ENCODE data around the gene FUT6. TPM values are rescaled to one million over a fixed set of nuclear protein-coding genes. Genes with fewer than 3 reads are reported as not detected.

The FUT6 gene
- total RNA-seq, 1 donor = not detected

DNA sequence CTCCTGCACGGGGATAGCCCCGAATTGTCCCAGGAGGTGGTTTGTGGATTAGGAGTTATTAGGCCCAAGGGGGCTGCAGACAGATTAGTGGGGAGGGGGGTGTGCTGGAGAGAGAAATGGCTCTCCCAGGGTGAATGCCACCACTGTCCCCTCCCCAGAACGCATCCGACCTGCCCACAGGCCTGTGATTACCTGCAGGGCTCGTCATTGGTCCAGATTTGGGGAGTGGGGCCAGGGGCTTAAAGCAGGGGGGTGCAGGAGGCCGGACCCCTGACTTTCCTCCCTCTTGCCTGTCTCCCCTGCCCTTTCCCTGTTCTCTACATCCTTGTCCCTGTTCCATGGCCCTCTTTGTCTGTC lies 33.4 kb downstream of the FUT6 start:
- H3K4me3 ChIP-seq (ENCODE audit: low read depth, low read length) = no peak overlapping the region
- DNase-seq (ENCODE audit: low read depth) = no peak

DNA sequence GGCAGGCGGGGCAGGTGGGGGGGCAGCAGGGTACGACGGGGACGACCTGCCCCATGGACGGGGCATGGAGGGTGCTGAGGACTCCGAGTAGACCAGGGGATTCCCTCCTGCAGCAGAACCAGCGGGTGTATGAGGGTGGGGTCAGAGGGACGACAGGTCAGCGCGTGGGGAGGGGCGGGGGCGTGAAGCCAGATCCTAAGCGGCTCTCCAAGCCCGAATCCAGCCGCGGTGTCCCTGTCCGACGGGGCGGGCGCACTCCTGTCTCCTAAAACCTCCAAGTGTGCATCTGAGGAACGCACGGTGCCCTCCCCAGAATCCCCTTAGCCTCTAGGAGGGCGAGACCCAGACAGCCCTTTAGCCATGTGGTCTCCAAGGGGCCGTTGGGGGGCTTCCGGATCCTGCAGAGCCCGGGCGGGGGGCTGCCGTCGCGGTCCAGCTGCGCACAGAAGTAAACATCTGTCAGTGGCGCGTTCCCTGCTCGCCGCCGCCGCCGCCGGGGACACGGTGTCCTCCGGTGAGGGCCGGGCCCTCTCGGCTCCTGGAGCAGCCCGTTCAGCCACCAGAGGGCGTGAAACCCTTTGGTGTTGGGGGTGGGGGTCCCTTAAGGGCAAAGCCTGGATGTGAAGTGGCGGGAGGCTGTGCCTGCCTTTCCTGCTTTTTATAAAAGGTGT lies 33.9 kb downstream of the FUT6 start:
- TF ChIP-seq CTCF (IDR thresholded peaks at IDR 0.05; ENCODE audit: insufficient read depth, low read depth, low read length) = peak; percentile 76
- peak overlapping the region; percentile 32 for H3K4me3 ChIP-seq (ENCODE audit: low read depth, low read length)
- peak; percentile 56 for DNase-seq (ENCODE audit: low read depth)

More for the DNA sequence above, 33.4 kb downstream of the FUT6 start:
- TF ChIP-seq CTCF (IDR thresholded peaks at IDR 0.05; ENCODE audit: insufficient read depth, low read depth, low read length) = no peak

DNA sequence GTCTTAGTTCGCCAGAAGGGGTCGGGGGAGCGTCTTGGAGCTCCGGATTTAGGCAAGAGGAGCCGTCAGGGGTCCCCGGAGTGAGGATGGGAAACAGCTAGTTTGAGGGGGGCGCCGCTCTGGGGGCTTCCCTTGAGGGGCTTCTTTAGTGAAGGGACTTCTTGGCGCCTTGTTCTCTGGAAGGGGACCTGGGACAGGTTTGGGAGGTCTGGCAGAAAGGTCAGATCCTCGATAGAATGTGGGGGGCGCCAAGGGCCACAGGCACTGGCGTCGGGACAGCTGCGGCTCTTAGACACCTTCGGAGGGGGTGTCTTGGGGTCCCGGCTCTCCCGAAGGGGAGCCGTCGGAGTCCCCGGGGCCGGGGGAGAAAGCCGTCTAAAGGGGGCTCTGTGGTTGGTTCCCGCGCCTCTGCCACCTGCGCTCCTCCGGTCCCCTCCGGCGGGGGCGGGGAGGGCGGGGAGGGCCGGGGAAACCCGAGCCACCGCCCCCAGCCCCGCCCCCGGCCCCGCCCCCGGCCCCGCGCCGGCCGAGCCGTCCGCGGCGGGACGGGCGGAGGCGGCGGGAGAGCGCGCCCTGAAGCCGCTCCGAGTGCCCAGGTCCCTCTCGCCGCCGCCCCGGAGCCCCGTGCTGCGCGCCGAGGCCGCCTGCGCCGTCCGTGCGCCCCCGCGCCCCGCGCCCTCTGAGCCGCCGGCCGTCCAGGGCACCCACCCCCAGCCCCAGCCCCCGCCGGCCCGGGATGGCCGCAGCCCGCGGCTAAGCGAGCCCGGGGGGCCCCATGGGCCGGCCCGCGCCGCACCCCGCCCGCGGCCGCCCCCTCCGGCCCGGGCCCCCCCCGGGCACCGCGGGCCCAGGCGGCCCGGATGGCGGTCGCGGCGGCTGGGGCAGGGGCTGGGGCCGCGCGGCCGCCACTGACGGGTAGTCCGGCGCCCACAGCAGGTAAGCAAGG lies 34.7 kb downstream of the FUT6 start, which contains the start of gene NRTN:
TSS of gene NRTN (plus strand) at position 552 of the 946 bp plus-strand sequence. CDS start 19,099 bp downstream, outside the sequence.
- no peak for DNase-seq (ENCODE audit: low read depth)
- peak within 1 kb of the TSS; percentile 41 for H3K4me3 ChIP-seq (ENCODE audit: low read depth, low read length)
- TF ChIP-seq CTCF (IDR thresholded peaks at IDR 0.05; ENCODE audit: insufficient read depth, low read depth, low read length) = no peak

DNA sequence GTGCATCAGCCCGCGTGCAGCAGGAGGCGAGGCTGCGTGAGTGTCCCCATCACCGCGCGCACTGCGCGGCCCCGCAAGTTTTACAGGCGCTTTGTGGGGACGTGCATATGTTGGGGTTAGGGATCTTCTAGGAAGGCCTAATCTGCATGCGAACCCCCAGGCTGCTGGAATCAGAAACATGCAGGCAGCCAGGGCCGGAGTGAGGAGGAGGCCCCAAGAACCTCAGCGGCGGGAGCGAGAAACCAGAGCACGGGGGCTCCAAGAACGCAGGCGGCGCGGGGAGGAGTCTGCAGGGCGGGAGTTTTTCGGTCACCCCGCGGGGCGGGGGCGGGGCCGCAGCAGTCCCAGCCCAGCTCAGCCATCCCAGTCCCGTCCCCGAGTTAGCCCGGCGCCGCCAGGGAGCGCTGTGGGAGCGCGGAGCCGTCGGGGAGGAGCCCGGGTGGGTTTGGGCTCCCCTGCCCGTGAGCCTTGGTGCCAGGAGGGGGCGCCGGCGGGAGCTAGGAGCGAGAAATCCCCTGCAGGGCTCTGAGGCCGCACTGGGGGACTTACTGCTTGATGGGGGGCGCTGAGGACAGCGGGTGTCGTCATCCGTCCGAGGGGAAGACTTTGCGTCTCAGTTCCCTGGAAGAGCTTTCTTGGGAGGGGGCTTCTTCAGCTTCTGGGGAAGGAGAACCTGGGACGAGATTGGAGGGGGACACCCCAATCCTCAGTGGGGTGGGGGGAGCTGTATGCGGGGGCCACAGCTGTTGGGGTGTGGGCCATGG lies 35.6 kb downstream of the FUT6 start:
- peak overlapping the region; percentile 41 for H3K4me3 ChIP-seq (ENCODE audit: low read depth, low read length)
- DNase-seq (ENCODE audit: low read depth) = peak; percentile 87
- peak; percentile 99 for TF ChIP-seq CTCF (IDR thresholded peaks at IDR 0.05; ENCODE audit: insufficient read depth, low read depth, low read length)

- peak overlapping the region; percentile 41 for H3K4me3 ChIP-seq (ENCODE audit: low read depth, low read length)
- no peak for DNase-seq (ENCODE audit: low read depth)
- no peak for TF ChIP-seq CTCF (IDR thresholded peaks at IDR 0.05; ENCODE audit: insufficient read depth, low read depth, low read length)
These were observed 36.1 kb downstream of the FUT6 start for GRCh38 chr19:5803441-5803751.

DNA sequence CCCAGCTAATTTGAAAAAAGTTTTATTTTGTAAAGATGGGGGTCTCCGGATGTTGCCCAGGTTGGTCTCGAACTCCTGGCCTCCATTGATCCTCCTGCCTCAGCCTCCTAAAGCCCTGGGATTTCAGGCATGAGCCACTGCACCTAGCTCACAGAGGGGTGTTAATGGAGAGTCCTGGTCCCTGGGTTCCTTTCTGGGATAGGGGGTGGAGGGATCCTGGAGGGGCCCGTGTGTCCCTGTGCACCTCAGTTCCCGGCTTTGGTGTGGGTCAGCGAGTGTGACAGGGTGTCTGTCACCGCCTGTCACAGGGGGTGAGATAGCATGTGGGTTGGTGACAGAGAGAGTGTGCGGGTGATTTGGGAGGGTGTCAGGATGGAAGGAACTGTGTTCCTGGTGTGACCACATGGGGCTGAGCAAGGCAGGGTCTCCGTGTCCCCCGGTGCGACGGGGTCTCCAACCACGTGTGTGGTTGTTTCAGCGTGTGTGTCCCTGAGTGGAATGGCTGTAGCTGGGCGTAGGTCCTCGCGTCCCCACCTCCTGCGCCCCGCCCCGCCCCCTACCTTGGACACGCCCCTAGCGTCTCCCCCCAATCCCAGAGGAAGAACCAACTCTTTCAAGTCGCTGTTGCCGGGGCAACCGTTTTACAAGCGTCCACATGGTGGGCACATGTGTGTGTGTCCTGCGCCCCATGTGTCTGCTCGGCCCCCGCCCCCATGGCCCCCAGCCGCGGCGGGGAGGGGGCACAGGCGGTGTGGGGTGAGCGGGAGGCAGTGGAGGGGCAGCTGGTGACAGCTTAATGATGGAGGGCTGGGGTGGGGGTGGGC lies 37.5 kb downstream of the FUT6 start:
- peak; percentile 58 for DNase-seq (ENCODE audit: low read depth)
- no peak overlapping the region for H3K4me3 ChIP-seq (ENCODE audit: low read depth, low read length)
- no peak for TF ChIP-seq CTCF (IDR thresholded peaks at IDR 0.05; ENCODE audit: insufficient read depth, low read depth, low read length)
